ENCODE data around the gene ANGPTL4. TPM values are rescaled to one million over a fixed set of nuclear protein-coding genes. Genes with fewer than 3 reads are reported as not detected.

The ANGPTL4 gene
- total RNA-seq, 1 experiment from 2014 or later = not detected

DNA sequence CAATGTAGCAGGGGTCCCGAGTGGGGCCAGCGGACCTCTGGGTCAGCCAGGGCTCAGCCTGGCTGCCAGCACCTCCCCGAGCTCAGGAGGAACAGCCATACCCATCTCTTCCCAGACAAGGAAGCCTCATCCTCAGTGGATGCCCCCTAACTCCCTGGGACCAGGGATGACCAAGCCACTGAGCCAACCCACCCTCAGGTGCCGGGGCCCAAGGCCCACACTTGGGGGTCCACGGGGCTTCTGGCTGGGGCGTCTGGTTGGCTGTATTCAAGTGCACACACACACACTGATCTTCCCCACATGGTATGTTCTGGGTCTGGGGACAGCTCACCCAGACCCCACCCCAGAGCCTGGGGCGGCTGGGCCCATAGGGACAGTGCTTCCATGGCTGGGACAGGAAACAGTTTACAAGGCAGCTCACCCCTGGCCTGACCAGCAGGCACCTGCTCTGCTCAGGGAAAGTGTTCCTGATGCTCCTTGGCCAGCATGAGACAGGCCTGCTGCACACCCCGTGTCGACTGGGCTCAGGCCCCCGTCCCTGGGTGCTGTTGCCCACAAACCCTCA, 33.9 kb downstream of the ANGPTL4 start:
- no peaks in the 10 kb centered on the region for H3K9me3 ChIP-seq (ENCODE audit: insufficient read depth, low read depth)
- ChIA-PET CTCF (no interaction called here), POLR2A (ENCODE audit: unreplicated experiment) (interaction anchor here (0.5 kb wide), 1 partner anchor 160 kb away, joined by 4 read pairs; no protein-coding TSS in a partner anchor)
- peaks cover 77% of the 10 kb centered on the region for H4K20me1 ChIP-seq (ENCODE audit: insufficient read depth)
- no peak overlapping the region for H2AFZ ChIP-seq
- H3K4me2 ChIP-seq = no peak overlapping the region
- peaks cover 58% of the 10 kb centered on the region for H3K79me2 ChIP-seq (ENCODE audit: low read depth)
- intact Hi-C loops (cut with micrococcal nuclease; ENCODE audit: unreplicated experiment) = no loop called here
- H3K9me2 ChIP-seq (ENCODE audit: insufficient read depth) = no peaks in the 10 kb centered on the region
- no peak overlapping the region for H3K27ac ChIP-seq
- DNase-seq = no peak
- H3F3A ChIP-seq (ENCODE audit: insufficient read depth, low read depth) = peaks cover 24% of the 10 kb centered on the region; the same call in 1 of the 2 replicates
- H3K27me3 ChIP-seq (ENCODE audit: insufficient read depth, low read depth) = no peaks in the 10 kb centered on the region
- TF ChIP-seq CTCF (conservative IDR thresholded peaks at IDR 0.05) (no peak), EZH2 (IDR thresholded peaks at IDR 0.05; ENCODE audit: low read depth) (no peak)
- H3K4me1 ChIP-seq (replicated peaks; ENCODE audit: insufficient read depth) = peaks cover 17% of the 10 kb centered on the region
- no peak overlapping the region for H3K4me3 ChIP-seq
- H3K36me3 ChIP-seq (ENCODE audit: low read depth) = peaks cover 8% of the 10 kb centered on the region; the same call in 1 of the 2 replicates
- no TSS peak for BruUV-seq (replicated peaks)

DNA sequence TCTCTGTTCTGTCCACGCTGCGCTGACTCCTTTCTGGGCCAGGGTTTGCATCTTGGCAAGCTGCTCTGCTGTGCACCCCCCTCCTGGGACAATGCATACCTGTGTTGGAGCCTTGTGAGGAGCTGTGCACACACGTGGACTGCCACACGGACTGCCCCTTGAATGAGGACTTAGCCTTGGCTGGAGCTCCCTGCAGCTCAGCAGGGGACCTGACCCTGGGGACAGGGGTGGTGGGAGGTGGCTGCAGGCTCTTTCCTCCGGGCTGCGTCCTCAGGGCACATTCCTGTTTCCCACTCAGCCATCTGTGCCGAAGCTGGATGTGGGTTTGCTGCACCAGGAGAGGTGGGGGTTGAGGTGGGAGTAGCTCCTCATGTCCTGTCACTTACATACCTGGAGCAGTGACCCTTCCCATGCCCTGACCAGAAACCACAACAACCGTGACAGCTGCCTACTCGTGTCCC, 34.4 kb downstream of the ANGPTL4 start:
- Histone ChIP-seq H3K9me2 (ENCODE audit: insufficient read depth) (no peaks in the 10 kb centered on the region), H3K79me2 (ENCODE audit: low read depth) (peaks cover 53% of the 10 kb centered on the region), H3K4me2 (no peak overlapping the region), H3K27me3 (ENCODE audit: insufficient read depth, low read depth) (no peaks in the 10 kb centered on the region), H3K4me3 (no peak overlapping the region), H3F3A (ENCODE audit: insufficient read depth, low read depth) (peaks cover 24% of the 10 kb centered on the region; the same call in 1 of the 2 replicates), H2AFZ (no peak overlapping the region), H3K4me1 (replicated peaks; ENCODE audit: insufficient read depth) (peaks cover 17% of the 10 kb centered on the region), H3K36me3 (ENCODE audit: low read depth) (peaks cover 8% of the 10 kb centered on the region; the same call in 1 of the 2 replicates), H3K9me3 (ENCODE audit: insufficient read depth, low read depth) (no peaks in the 10 kb centered on the region), H4K20me1 (ENCODE audit: insufficient read depth) (peaks cover 76% of the 10 kb centered on the region), H3K27ac (no peak overlapping the region)
- DNase-seq = no peak
- ChIA-PET CTCF (no interaction called here), POLR2A (ENCODE audit: unreplicated experiment) (interaction anchor here (0.5 to 0.7 kb wide), 2 partner anchors 25 to 160 kb away, joined by 3 to 4 read pairs; no protein-coding TSS in a partner anchor)
- intact Hi-C loops (cut with micrococcal nuclease; ENCODE audit: unreplicated experiment) = no loop called here
- BruUV-seq (replicated peaks) = no TSS peak
- TF ChIP-seq EZH2 (IDR thresholded peaks at IDR 0.05; ENCODE audit: low read depth) (no peak), CTCF (conservative IDR thresholded peaks at IDR 0.05) (no peak)

GRCh38 chr19:8399681-8400188, 35.8 kb downstream of the ANGPTL4 start:
- CTCF ChIA-PET = no interaction called here
- Histone ChIP-seq H3K4me2 (no peak overlapping the region), H3K79me2 (ENCODE audit: low read depth) (peaks cover 42% of the 10 kb centered on the region), H3K9me3 (ENCODE audit: insufficient read depth, low read depth) (no peaks in the 10 kb centered on the region), H4K20me1 (ENCODE audit: insufficient read depth) (peaks cover 62% of the 10 kb centered on the region), H3F3A (ENCODE audit: insufficient read depth, low read depth) (peaks cover 10% of the 10 kb centered on the region; the same call in 1 of the 2 replicates), H3K27ac (no peak overlapping the region), H3K27me3 (ENCODE audit: insufficient read depth, low read depth) (no peaks in the 10 kb centered on the region), H3K36me3 (ENCODE audit: low read depth) (peaks cover 8% of the 10 kb centered on the region; the same call in 1 of the 2 replicates), H2AFZ (no peak overlapping the region), H3K9me2 (ENCODE audit: insufficient read depth) (no peaks in the 10 kb centered on the region), H3K4me3 (no peak overlapping the region), H3K4me1 (replicated peaks; ENCODE audit: insufficient read depth) (peaks cover 8% of the 10 kb centered on the region)
- TF ChIP-seq EZH2 (IDR thresholded peaks at IDR 0.05; ENCODE audit: low read depth) (no peak), CTCF (conservative IDR thresholded peaks at IDR 0.05) (no peak)
- intact Hi-C loops (cut with micrococcal nuclease; ENCODE audit: unreplicated experiment) = no loop called here
- no TSS peak for BruUV-seq (replicated peaks)
- POLR2A ChIA-PET (ENCODE audit: unreplicated experiment) = no interaction called here
- DNase-seq = no peak

All from PC-9 (cell line).